HFFc6 (cell line): Measurements from ENCODE around the gene GPR179. TPM values are rescaled to one million over a fixed set of nuclear protein-coding genes. Genes with fewer than 3 reads are reported as not detected.
A peak's percentile ranks its signal among the peaks of the same experiment; 100 is the strongest.

Experiments used
- DNase-seq: peaks from one replicate; pipeline ENCODE4 v3.0.0-alpha.2; 2018
- H3K27ac Mint-ChIP-seq: 2 replicates; pipeline ENCODE4 v1.8.0; 2020; ENCODE audit warnings: mild to moderate bottlenecking, mixed read lengths
- H3K27me3 Mint-ChIP-seq: 2 replicates; pipeline ENCODE4 v1.8.0; 2021; ENCODE audit warnings: mild to moderate bottlenecking, moderate library complexity, mixed read lengths; ENCODE audit not compliant: insufficient read depth
- H3K36me3 Mint-ChIP-seq: 2 replicates; pipeline ENCODE4 v1.8.0; 2021; ENCODE audit warnings: low read depth, mixed read lengths
- H3K4me1 Mint-ChIP-seq: 2 replicates; pipeline ENCODE4 v1.8.0; 2020; ENCODE audit warnings: low read depth, mixed read lengths
- H3K4me3 Mint-ChIP-seq: 2 replicates; pipeline ENCODE4 v1.8.0; 2020; ENCODE audit warnings: mild to moderate bottlenecking, moderate library complexity, mixed read lengths
- H3K9me3 Mint-ChIP-seq: 2 replicates; pipeline ENCODE4 v1.8.0; 2020; ENCODE audit warnings: mild to moderate bottlenecking, mixed read lengths
- CTCF ChIP-seq: fragments of 200-600 bp; sonication (generic); IDR thresholded peaks from 2 replicates; pipeline ENCODE4 v1.5.0; 2021; ENCODE audit warnings: antibody characterized with exemption, mild to moderate bottlenecking
- total RNA-seq, 6 experiments: library from RNA; stranded (reverse); fragmentation: NEBNext Ultra II Directional; extraction: Animal tissue kit (Norgen Biotek cat#: 25700); gene quantifications; 2 replicates in 1 of 6; 3 replicates in 5 of 6; pipeline ENCODE4 v1.2.3, GENCODE V29; 2021

Gene GPR179
- total RNA-seq, 6 experiments from 2014 or later: not detected

- Mint-ChIP-seq H3K4me3 (peak overlapping the region; percentile 35), H3K27ac (peak overlapping the region; percentile 79), H3K4me1 (peaks cover 55% of the 10 kb centered on the region), H3K36me3 (no peaks in the 10 kb centered on the region), H3K9me3 (no peaks in the 10 kb centered on the region), H3K27me3 (peaks cover 3% of the 10 kb centered on the region; the same call in 1 of the 2 replicates)
- no peak for TF ChIP-seq CTCF
- DNase-seq: peak; percentile 48
These were observed 18.1 kb upstream of the GPR179 start for GRCh38 chr17:38361694-38362465.

GRCh38 chr17:38358586-38359513, 15.1 kb upstream of the GPR179 start:
- peaks cover 71% of the 10 kb centered on the region for H3K4me1 Mint-ChIP-seq
- H3K9me3 Mint-ChIP-seq: no peaks in the 10 kb centered on the region
- TF ChIP-seq CTCF: no peak
- no peak for DNase-seq
- H3K4me3 Mint-ChIP-seq: no peak overlapping the region
- no peaks in the 10 kb centered on the region; the same call in 1 of the 2 replicates for H3K27me3 Mint-ChIP-seq
- H3K27ac Mint-ChIP-seq: no peak overlapping the region
- H3K36me3 Mint-ChIP-seq: peaks cover 15% of the 10 kb centered on the region; the same call in 1 of the 2 replicates

- DNase-seq: no peak
- no peak overlapping the region for H3K4me3 Mint-ChIP-seq
- no peaks in the 10 kb centered on the region for H3K9me3 Mint-ChIP-seq
- peaks cover 80% of the 10 kb centered on the region for H3K4me1 Mint-ChIP-seq
- H3K36me3 Mint-ChIP-seq: peaks cover 16% of the 10 kb centered on the region; the same call in 1 of the 2 replicates
- no peak overlapping the region for H3K27ac Mint-ChIP-seq
- no peaks in the 10 kb centered on the region; the same call in 1 of the 2 replicates for H3K27me3 Mint-ChIP-seq
- TF ChIP-seq CTCF: no peak
These were observed 13.8 kb upstream of the GPR179 start for GRCh38 chr17:38357486-38358123.

- H3K27ac Mint-ChIP-seq: no peak overlapping the region
- peaks cover 68% of the 10 kb centered on the region for H3K4me1 Mint-ChIP-seq
- no peak for TF ChIP-seq CTCF
- H3K4me3 Mint-ChIP-seq: no peak overlapping the region
- no peak for DNase-seq
- H3K9me3 Mint-ChIP-seq: no peaks in the 10 kb centered on the region
- H3K27me3 Mint-ChIP-seq: no peaks in the 10 kb centered on the region; the same call in 1 of the 2 replicates
- peaks cover 16% of the 10 kb centered on the region; the same call in 1 of the 2 replicates for H3K36me3 Mint-ChIP-seq
These were observed 11.5 kb upstream of the GPR179 start for GRCh38 chr17:38355251-38355650.

GRCh38 chr17:38354466-38354865, 10.7 kb upstream of the GPR179 start:
- TF ChIP-seq CTCF: no peak
- no peak overlapping the region for H3K27ac Mint-ChIP-seq
- H3K27me3 Mint-ChIP-seq: no peaks in the 10 kb centered on the region; the same call in 1 of the 2 replicates
- no peaks in the 10 kb centered on the region for H3K9me3 Mint-ChIP-seq
- peaks cover 16% of the 10 kb centered on the region; the same call in 1 of the 2 replicates for H3K36me3 Mint-ChIP-seq
- no peak for DNase-seq
- peaks cover 66% of the 10 kb centered on the region for H3K4me1 Mint-ChIP-seq
- peak overlapping the region; percentile 90 for H3K4me3 Mint-ChIP-seq
